Choroid plexus epithelial cell (primary cell): Measurements from ENCODE around the gene DMAP1.
A peak's percentile ranks its signal among the peaks of the same experiment; 100 is the strongest.

Source experiments
- DNase-seq: peaks from one replicate; pipeline ENCODE4 v3.0.0-alpha.2; 2010; ENCODE audit warnings: low read depth
- H3K4me3 ChIP-seq: 2 replicates; pipeline ENCODE4 v1.5.1; 2011; ENCODE audit warnings: low read depth, mild to moderate bottlenecking, control low read depth, low read length, moderate library complexity
- CTCF ChIP-seq: conservative IDR thresholded peaks from 2 replicates; pipeline ENCODE4 v1.5.1; 2011; ENCODE audit warnings: low read depth, mild to moderate bottlenecking, control low read depth, inconsistent platforms, low read length, moderate library complexity

Gene DMAP1

DNA sequence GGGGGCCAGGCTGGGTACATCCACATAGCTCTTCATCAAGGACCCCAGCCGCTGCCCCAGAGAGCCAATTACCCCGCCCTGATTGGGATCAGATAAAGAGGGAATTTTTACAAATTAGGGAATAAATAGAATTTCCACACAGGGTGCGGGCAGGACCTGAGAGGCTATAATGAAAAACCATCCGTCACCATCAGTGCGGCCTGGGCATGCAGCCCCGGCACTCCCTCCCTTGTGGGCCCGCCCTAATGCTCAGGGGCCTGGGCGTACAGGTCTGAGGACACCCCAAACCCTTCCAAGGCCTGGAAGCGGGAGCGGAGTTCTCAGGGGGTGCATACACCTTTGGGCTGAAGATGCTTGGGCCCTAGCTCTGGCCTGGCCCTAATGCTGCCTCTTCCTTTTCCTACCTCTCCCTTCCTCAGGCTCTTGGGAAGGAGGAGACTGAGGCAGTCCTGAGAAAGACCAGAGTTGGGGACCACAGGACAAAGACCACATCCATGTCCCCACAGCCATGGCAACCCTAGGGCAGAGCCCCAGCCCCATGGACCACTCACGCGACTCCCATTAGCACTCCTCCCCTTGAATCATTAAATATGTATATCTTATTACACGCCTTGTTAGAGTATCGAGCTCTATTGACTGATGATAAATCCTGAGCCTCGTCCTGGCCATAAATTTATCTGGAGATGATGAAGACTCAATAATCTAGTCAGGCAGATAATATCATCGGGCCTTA is 16.3 kb downstream of the DMAP1 start:
- DNase-seq, result no peak
- no peak for TF ChIP-seq CTCF
- H3K4me3 ChIP-seq, result no peak overlapping the region

GRCh38 chr1:44230796-44231195 is 17.5 kb downstream of the DMAP1 start:
- TF ChIP-seq CTCF, result no peak
- DNase-seq, result no peak
- H3K4me3 ChIP-seq, result no peak overlapping the region

DNA sequence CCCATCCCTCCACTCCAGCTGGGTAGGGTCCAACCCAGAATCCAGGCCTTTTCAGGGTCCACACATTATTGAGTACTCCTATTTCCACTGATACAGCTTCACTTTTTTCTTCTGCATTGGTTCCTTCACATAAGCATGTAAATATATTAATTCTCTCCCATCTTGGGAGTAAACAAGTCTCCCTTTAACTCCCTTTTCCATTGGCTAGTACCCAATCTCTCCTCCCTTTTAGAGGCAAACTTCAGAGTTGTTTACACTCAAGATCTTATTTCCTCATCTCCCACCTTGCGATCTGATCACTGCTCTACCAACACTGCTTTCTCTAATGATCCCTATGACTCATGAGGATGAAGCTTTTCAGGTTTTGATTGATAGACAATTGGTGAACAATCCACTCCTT is 20.3 kb downstream of the DMAP1 start:
- H3K4me3 ChIP-seq, result no peak overlapping the region
- TF ChIP-seq CTCF, result no peak
- no peak for DNase-seq

DNA sequence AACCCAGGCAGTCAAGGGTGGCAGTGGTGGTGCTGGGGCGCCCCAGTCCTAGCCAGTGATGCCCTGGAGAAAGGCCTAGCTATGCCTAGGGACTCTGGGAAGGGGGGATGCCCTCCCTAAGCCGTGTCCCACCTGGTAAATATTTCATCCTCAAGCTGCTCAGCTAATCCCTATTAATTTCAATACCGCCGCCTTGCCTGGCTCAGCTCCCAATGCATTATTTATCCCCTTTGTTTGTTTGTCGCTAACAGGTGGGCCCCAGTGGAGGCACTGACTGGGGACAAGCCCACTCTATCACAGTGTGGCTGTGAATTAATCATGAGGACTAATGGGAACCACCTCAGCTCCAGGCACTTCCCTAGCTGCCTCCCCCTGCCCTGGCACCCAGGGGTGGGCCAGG is 22.5 kb downstream of the DMAP1 start:
- no peak overlapping the region for H3K4me3 ChIP-seq
- no peak for TF ChIP-seq CTCF
- DNase-seq, result no peak

DNA sequence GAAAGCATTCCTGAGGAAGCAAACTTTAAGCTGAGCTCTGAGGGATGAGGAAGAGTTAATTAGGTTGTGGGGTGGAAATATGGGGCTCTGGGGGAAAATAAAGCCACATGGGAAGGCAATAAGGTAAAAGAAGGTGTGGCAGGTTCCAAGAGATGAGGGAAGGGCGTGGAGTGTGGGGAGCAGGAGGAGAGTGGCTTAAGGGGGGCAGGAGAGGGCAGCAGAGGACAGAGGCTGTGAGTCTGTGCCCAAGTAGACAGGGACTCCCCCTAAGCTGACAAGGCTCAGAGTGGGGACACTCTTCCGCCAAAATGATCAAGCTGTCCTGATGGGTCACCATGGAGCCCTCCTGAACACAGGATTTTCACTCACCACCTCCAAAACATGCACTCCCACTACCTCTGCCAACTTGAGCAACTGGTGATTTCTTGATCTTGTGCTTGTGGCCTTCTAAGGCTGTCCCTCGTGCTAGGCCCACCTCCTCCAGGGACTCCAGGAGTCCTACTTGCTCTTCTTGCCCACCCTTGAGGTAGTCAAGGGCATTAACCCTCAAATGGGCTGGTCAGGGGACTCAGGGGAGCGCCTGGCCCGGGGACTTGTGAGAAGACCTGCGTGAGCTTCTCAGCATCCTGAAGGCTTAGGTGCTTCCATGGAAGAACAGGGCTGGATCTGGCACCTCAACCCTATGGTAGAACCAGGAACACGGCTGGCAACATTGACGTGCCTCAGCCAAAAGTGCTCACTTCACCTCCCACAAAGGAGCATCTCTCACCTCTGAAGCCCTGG is 23.4 kb downstream of the DMAP1 start:
- DNase-seq, result no peak
- no peak for TF ChIP-seq CTCF
- no peak overlapping the region for H3K4me3 ChIP-seq

GRCh38 chr1:44237721-44238457 is 24.6 kb downstream of the DMAP1 start:
- H3K4me3 ChIP-seq, result no peak overlapping the region
- DNase-seq, result peak; percentile 39
- TF ChIP-seq CTCF, result peak; percentile 68
